Subcutaneous preadipocyte (primary cell): Measurements from ENCODE around the gene TAX1BP1. TPM values are rescaled to one million over a fixed set of nuclear protein-coding genes. Genes with fewer than 3 reads are reported as not detected.

Experiments
- total RNA-seq: library from RNA; depleted of rRNA; stranded (reverse); fragments of >200 nt; gene quantifications from 2 replicates; pipeline ENCODE4 v1.2.3, GENCODE V29; 2012

The TAX1BP1 gene
- total RNA-seq, result 44.1 and 49.7 TPM in 2 replicates

GRCh38 chr7:27739909-27740448 is at the start of gene TAX1BP1:
Gene TAX1BP1, plus strand, starts transcription at chr7:27740162. Its CDS starts 8,363 bp downstream, at chr7:27748525.

Other genes starting within 250 kb of the TAX1BP1 start
- gene HIBADH, start 77.3 kb upstream of the TAX1BP1 start, total RNA-seq, result 44.1 and 55.7 TPM in 2 replicates